ENCODE data around the gene DUSP12. TPM values are rescaled to one million over a fixed set of nuclear protein-coding genes. Genes with fewer than 3 reads are reported as not detected.

DUSP12 gene
- polyA plus RNA-seq, 1 of the 3 experiments (the other 2 are of a cell fraction): 41.7 TPM

DNA sequence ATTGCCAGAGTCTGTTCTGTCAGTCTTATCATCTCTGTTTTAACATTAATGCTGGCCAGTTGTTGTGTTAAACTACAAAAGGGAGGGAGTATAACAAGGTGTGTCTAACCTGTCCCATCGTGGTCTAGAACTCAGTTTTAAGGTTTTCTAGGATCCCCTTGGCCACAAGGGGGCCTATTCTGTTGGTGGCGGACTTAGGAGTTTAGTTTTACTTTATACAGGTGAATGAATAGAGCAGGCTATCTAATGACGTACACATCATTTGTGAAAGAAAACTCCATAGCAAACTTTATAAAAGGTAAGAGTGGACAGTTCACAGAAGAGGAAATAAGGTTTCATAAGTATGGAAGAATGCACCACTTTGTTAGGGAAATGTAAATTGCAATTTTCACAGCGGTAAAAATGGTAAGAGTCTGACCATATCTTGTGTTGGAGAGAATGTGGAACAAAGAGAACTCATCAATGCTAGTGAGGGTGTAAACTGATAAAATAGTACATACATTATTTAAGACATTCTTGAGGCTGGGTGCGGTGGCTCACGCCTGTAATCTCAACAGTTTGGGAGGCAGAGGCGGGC, 14.0 kb downstream of the DUSP12 start:
- Histone ChIP-seq H3F3A (replicated peaks; ENCODE audit: insufficient read depth) (peaks cover 21% of the 10 kb centered on the region), H3K4me1 (ENCODE audit: control insufficient read depth in 1 of 2, insufficient read depth in 2 of 2, low read depth in 1 of 2, low read length in 1 of 2) (peaks cover 4 to 5% of the 10 kb centered on the region in 2 experiments; a peak in 3 of 4 replicates), H3K9me2 (no peaks in the 10 kb centered on the region), H3K27ac (ENCODE audit: low read depth in 2 of 2, low read length in 1 of 2) (no peak overlapping the region), H3K36me3 (replicated peaks in 1 of 2; ENCODE audit: control insufficient read depth in 1 of 2, insufficient read depth in 2 of 2, low read length in 1 of 2) (peaks cover 0 to 2% of the 10 kb centered on the region in 2 experiments), H3K9me3 (no peaks in the 10 kb centered on the region), H3K4me3 (ENCODE audit: low read depth in 2 of 2, low read length in 1 of 2) (no peak overlapping the region), H3K27me3 (ENCODE audit: insufficient read depth) (no peaks in the 10 kb centered on the region), H4K20me1 (ENCODE audit: insufficient read depth) (no peaks in the 10 kb centered on the region), H3K79me2 (ENCODE audit: insufficient read depth) (peaks cover 28% of the 10 kb centered on the region), H3K4me2 (no peak overlapping the region), H2AFZ (ENCODE audit: low read depth) (no peak overlapping the region), H3K9ac (no peak overlapping the region)
- DNase-seq: peak; percentile 20
- WGBS (ENCODE audit: low lambda C conversion rate): 80% methylated on average over 7 of the region's 7 CpGs
- ChIA-PET POLR2A (no interaction called here), CTCF (interaction anchor here (0.7 to 2.3 kb wide), 7 partner anchors 10 to 273 kb away, joined by 3 to 11 read pairs (median 4); partner anchors contain the start of genes DUSP12 and OLFML2B)
- TF ChIP-seq FOSL2 (IDR thresholded peaks at IDR 0.05; ENCODE audit: borderline replicate concordance, low read depth) (no peak), TCF12 (IDR thresholded peaks at IDR 0.05) (no peak), EZH2phosphoT487 (IDR thresholded peaks at IDR 0.05; ENCODE audit: borderline replicate concordance, low read depth) (no peak), TAF1 (IDR thresholded peaks at IDR 0.05; ENCODE audit: borderline replicate concordance, low read depth, low read length) (no peak), NFIC (IDR thresholded peaks at IDR 0.05; ENCODE audit: borderline replicate concordance) (no peak), MXI1 (IDR thresholded peaks at IDR 0.05; ENCODE audit: low read depth, low read length) (no peak), SMC3 (IDR thresholded peaks at IDR 0.05; ENCODE audit: low read depth, low read length) (peak; percentile 21; the same call in 1 of the 2 replicates), SIN3A (IDR thresholded peaks at IDR 0.05; ENCODE audit: borderline replicate concordance, low read depth, low read length) (no peak), GABPA (IDR thresholded peaks at IDR 0.05; ENCODE audit: low read depth) (no peak), RAD21 (IDR thresholded peaks at IDR 0.05; ENCODE audit: low read length) (peak; percentile 22), GATA2 (CRISPR knock-in tag; IDR thresholded peaks at IDR 0.05) (no peak)
- TF ChIP-seq, protein P1, sequence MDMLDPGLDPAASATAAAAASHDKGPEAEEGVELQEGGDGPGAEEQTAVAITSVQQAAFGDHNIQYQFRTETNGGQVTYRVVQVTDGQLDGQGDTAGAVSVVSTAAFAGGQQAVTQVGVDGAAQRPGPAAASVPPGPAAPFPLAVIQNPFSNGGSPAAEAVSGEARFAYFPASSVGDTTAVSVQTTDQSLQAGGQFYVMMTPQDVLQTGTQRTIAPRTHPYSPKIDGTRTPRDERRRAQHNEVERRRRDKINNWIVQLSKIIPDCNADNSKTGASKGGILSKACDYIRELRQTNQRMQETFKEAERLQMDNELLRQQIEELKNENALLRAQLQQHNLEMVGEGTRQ (IDR thresholded peaks at IDR 0.05; ENCODE audit: borderline replicate concordance, low read depth, low read length): no peak
- TF ChIP-seq, protein P2, sequence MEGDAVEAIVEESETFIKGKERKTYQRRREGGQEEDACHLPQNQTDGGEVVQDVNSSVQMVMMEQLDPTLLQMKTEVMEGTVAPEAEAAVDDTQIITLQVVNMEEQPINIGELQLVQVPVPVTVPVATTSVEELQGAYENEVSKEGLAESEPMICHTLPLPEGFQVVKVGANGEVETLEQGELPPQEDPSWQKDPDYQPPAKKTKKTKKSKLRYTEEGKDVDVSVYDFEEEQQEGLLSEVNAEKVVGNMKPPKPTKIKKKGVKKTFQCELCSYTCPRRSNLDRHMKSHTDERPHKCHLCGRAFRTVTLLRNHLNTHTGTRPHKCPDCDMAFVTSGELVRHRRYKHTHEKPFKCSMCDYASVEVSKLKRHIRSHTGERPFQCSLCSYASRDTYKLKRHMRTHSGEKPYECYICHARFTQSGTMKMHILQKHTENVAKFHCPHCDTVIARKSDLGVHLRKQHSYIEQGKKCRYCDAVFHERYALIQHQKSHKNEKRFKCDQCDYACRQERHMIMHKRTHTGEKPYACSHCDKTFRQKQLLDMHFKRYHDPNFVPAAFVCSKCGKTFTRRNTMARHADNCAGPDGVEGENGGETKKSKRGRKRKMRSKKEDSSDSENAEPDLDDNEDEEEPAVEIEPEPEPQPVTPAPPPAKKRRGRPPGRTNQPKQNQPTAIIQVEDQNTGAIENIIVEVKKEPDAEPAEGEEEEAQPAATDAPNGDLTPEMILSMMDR (IDR thresholded peaks at IDR 0.05): peak; percentile 65
- TF ChIP-seq, protein P3, sequence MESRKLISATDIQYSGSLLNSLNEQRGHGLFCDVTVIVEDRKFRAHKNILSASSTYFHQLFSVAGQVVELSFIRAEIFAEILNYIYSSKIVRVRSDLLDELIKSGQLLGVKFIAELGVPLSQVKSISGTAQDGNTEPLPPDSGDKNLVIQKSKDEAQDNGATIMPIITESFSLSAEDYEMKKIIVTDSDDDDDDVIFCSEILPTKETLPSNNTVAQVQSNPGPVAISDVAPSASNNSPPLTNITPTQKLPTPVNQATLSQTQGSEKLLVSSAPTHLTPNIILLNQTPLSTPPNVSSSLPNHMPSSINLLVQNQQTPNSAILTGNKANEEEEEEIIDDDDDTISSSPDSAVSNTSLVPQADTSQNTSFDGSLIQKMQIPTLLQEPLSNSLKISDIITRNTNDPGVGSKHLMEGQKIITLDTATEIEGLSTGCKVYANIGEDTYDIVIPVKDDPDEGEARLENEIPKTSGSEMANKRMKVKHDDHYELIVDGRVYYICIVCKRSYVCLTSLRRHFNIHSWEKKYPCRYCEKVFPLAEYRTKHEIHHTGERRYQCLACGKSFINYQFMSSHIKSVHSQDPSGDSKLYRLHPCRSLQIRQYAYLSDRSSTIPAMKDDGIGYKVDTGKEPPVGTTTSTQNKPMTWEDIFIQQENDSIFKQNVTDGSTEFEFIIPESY (IDR thresholded peaks at IDR 0.05; ENCODE audit: borderline replicate concordance, low read depth): no peak

All from SK-N-SH (cell line).